Hematopoietic multipotent progenitor cell (in vitro differentiated cells): ENCODE results near the gene SMAD4. TPM values are rescaled to one million over a fixed set of nuclear protein-coding genes. Genes with fewer than 3 reads are reported as not detected.
A peak's percentile ranks its signal among the peaks of the same experiment; 100 is the strongest.
"Not testable (repeated sequence)": the region's sequence is repeated elsewhere in the genome, so short reads cannot be mapped to it uniquely, and the experiment has no call there.

ENCODE experiments used
- DNase-seq, 3 donors: peaks; one replicate each; pipeline ENCODE4 v3.0.0-alpha.2; 2011 to 2015; ENCODE audit warnings: low read depth in 2 of 3, low spot score in 2 of 3
- total RNA-seq: library from RNA; depleted of rRNA; stranded (reverse); fragments of >200 nt; gene quantifications from one replicate; pipeline ENCODE4 v1.2.3, GENCODE V29; 2012

The SMAD4 gene
- total RNA-seq, 1 donor = 163 TPM

DNA sequence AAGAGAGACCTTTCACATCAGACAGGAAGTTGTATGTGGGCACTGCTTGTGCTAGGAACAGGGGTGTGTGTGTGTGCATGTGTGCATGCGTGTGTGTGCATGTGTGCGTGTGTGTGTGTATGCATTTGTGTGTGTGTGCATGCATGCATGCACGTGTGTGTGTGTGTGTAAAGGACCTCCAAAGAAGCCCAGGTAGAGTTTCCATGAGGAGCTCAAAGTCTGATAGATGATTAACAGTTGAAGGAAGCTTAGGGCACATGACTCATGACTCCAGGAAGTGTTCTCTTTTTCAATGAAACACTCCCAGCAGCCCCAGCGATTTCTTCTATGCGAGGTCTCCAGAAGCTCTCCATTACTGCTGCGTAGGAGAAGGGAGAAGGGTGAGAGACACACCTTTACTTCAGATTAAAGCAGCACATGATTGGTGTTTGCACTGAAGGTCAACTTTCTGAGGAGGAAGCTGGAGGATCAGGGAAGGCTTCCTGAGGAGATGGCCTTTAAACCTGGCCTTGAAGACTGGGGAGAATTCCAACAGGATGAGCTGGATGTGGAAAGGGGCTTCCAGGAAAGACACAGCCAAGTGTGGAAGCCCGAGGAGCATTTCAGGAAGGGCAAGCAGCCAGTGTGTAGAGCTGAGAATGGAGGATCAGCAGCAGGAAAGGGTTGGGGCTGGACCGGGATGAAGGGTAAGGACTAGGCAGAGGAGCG, 77.7 kb downstream of the SMAD4 start:
- no peak for DNase-seq

DNA sequence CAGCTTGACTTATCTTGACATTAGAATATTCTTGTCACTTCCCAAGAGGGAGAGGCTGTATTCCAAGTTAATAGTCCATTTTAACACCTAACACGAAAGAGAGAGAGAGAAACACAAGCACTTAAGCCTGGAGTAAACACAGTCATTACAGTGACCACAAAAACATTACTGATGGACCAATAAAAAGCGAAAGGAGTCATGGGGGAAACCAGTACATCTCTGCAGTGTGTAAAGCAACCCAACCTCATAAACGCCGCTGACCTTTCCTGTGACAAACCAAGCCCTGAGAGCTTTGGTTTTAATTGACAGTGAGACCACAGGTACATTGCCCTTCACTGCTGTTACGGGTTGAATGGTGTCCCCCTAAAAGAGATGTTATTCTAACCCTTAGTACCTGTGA, 78.3 kb downstream of the SMAD4 start:
- no peak for DNase-seq

DNA sequence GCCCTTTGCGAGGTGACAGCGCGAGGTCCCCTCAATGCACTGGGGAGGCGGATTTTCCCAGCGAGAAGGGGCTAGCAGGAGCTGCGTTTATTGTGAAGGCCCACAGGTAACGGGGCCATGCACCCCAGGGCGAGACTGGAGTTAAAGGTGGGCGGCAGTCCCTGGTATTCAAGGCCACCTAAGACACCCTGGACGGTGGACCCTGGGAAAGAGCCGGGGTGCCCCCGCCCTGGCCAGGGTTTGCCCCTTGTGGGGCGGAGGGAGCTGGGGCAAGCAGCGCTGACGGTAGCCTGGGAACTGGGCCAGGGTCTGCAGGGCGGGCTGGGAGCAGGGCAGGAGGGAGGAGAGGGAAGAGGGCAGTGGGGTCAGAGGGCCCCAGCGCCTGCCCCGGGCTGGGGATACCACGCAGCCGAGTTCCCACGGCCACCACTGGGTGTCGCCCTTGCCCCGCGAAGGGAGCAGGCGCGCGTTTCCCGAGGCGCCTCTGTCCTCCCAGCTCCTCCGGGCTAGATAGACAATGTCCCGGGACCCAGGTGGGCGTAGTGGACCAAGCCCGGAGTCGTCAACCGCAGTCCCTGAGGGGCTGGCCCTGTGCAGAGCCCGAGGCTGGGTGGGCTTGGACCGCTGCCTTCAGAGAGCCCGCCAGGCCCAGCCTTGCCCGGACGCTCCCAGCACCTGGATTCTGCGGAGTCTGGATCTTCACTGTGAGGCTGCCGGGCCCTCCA, 80.2 kb downstream of the SMAD4 start:
- peak; percentile 29 to 50 (median 31) for DNase-seq

DNA sequence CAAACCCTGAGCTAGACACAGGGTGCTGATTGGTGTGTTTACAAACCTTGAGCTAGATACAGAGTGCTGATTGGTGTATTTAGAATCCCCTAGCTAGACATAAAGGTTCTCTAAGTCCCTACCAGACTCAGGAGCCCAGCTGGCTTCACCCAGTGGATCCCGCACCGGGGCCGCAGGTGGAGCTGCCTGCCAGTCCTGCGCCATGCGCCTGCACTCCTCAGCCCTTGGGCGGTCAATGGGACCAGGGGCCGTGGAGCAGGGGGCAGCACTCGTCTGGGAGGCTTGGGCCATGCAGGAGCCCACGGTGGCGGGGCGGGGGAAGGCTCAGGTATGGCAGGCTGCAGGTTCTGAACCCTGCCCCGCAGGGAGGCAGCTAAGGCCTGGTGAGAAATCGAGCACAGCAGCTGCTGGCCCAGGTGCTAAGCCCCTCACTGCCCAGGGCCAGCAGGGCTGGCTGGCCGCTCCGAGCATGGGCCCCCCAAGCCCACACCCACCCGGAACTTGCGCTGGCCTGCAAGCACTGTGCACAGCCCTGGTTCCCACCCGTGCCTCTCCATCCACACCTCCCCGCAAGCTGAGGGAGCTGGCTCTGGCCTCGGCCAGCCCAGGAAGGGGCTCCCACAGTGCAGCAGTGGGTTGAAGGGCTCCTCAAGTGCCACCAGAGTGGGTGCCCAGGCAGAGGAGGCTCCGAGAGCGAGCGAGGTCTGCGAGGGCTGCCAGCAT, 81.8 kb downstream of the SMAD4 start:
- not testable (repeated sequence) for DNase-seq

DNA sequence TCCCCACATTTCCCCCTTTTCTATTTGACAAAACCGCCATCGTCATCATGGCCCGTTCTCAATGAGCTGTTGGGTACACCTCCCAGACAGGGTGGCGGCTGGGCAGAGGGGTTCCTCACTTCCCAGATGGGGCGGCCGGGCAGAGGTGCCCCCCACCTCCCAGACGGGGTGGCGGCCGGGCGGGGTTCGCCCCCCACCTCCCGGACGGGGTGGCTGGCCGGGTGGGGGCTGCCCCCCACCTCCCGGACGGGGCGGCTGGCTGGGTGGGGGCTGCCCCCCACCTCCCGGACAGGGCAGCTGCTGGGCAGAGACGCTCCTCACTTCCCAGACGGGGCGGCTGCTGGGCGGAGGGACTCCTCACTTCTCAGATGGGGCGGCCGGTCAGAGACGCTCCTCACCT, 87.0 kb downstream of the SMAD4 start:
- DNase-seq = not testable (repeated sequence)

DNA sequence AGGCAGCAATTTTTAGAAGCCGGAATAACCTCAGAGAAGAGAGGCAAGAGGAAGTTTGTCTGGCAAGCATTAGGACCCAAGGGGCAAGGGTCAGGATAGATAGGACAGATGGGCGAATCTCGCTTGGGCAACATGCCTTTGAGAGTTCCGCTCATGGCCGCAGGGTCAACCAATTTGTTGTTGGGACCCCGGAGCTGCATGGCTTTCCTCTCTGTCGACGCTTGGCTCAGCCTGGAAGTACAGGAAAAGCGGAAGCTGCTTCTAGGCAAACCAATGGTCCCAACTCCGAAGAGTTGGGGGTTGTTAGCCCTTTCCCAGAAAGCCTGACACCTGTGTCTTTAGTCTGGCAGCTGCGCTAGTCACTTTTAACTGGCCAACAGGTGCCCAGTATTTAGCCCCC, 89.5 kb downstream of the SMAD4 start:
- DNase-seq = not testable (repeated sequence)

DNA sequence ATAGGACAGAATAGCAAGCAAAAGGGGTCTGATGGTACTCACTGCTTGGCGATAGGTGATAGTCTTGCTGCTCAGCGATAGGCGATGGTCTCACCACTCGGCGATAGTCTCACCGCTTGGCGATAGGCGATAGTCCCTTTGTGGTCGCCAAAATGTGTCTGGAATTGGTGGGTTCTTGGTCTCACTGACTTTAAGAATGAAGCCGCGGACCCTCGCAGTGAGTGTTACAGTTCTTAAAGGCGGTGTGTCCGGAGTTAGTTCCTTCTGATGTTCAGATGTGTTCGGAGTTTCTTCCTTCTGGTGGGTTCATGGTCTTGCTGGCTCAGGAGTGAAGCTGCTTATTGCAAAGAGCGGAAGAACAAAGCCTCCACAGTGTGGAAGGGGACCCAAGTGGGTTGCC, 90.0 kb downstream of the SMAD4 start:
- DNase-seq = not testable (repeated sequence)

DNA sequence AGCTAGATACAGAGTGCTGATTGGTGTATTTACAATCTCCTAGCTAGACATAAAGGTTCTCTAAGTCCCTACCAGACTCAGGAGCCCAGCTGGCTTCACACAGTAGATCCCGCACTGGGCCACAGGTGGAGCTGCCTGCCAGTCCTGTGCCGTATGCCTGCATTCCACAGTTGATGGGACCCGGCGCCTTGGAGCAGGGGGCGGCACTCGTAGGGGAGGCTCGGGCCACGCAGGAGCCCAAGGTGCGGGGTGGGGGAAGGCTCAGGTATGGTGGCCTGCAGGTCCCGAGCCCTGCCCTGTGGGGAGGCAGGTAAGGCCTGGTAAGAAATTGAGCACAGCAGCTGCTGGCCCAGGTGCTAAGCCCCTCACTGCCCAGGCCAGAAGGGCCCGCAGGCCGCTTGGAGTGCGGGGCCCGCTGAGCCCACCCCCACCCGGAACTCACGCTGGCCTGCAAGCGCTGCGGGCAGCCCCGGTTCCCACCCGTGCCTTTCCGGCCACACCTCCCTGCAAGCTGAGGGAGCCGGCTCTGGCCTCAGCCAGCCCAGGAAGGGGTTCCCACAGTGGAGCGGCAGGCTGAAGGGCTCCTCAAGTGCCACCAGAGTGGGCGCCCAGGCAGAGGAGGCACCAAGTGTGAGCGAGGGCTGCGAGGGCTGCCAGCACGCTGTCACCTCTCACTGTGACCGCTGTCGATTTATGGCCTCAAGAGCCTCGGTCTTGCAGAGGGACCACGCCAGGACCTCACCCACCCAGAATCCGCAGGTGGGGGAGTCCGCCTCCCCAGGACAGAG, 91.0 kb downstream of the SMAD4 start:
- DNase-seq = no peak

DNA sequence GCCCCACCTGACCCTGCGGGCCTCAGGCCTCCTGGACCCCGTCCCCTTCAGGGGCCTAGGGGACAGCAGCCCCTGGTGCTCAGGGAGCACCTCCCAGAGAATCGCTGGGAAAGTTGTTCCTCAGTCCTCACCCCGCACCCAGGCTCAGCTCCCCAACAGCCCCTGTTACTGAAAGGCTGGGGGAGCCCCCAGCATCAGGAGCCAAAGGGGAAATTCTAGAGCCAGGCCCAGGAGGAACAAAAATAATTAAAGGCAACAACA, 91.5 kb downstream of the SMAD4 start:
- no peak for DNase-seq

DNA sequence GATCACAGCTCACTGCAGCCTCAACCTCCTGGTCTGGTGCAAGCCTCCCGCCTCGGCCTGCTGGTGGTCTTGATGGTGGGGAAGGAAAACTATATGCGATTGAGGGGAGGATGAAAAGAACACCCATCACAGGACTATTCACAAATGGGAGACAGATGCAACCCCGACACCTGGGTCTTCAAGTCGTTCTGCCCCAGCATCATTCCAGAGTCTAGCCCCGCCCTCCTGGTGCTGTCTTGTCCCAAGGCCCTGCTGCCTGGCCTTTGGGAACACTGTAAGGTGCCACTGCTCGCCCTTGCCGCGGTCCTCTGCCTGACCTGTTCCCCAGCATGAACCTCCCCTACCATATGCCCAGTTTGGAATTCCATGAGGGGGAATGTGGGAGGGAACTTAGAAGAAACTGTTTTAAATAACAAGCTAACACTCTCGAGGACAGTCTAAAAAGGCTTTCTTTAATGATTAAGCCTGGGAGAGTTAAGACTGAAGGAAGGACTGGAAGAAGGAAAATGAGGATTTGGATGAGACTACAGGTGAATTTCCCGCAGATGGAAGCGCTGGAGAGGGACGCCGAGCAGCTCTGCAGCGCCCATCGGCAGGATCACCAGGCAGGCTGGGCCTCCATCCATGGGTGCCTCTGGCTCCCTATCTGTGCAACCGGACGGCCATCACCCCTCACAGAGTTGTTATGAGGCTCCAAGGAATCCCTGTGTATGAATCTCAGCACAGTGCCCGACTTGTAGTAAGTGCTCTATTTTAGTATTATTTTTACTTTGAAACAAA, 92.4 kb downstream of the SMAD4 start:
- DNase-seq = no peak

DNA sequence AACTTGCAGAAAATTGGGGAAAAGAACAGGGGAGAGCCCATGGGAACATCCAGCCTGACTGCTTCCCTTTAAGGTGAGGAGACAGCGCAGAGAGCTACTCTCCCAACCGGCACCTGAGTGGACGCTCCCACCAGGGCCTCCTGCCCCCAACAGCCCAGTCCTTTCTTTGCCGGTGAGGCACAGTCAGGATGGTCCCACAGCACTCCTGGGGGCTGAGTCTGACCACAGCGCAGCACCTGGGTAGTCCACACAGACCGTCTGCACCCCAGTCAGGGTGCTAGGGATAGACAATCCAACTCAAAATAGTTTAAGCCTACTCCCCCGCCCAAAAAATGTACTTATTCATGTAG, 93.0 kb downstream of the SMAD4 start:
- DNase-seq = no peak

DNA sequence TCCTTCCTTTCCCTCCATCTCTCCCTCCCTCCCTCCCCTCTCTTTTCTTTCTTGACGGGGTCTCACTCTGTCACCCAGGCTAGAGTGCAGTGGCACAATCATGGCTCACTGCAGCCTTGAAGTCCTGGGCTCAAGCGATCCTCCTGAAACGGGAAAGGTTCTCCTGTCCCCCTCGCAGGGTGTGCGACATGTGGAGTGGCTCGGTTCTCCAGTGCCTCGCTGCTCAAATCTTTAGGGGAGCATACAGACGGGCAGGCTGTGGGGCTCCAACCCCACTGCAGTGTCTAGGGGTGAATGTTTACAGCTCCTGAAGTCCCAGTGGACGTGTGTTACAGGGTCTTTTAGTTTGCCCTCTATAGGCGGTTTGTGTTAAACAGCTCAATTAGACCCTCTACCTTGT, 93.5 kb downstream of the SMAD4 start:
- DNase-seq = no peak

DNA sequence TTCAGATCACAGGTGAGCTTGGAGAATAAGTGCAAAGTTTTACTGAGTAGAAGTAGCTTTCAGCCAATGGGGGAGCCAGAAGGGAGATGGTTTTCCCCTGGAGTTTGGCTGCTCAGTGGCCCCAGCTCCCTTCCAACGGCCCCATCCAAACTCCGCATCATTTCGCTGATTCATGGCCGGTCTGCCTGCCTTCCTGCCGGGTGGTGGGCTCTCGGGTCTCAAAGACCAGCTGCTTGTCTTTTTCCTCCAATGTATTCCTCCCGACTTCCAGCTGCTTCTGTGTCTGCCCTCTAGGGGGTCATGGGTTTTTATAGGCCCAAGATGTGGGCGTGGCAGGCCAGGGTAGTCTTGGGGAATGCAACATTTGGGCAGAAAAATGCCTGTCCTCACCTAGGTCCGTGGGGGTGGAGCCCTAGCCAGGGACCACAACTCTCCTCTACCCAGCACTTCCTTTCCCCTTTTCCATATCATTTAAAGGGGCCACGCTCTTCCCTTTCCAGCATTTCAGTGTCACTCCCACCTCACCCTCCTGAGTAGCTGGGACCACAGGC, 94.0 kb downstream of the SMAD4 start:
- DNase-seq = no peak

DNA sequence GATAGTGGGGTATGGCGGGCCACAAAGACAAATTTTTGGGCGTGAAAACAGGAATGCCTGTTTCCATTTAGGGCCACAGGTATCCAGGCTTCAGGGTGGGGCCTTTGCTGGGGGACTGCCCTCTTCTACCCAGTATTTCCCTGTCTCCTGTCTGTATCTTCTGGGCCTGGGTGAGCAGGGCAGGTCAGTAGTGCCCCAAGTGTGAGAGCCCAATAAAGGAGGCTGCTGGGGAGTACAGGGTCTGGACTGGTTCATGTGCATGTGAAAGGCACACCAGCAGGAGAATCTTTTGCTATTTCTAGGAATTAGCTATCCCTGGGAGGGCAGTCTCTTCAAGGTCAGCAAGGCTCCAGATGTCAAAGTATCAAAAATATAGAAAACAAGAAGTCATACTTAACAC, 96.0 kb downstream of the SMAD4 start:
- DNase-seq = no peak

DNA sequence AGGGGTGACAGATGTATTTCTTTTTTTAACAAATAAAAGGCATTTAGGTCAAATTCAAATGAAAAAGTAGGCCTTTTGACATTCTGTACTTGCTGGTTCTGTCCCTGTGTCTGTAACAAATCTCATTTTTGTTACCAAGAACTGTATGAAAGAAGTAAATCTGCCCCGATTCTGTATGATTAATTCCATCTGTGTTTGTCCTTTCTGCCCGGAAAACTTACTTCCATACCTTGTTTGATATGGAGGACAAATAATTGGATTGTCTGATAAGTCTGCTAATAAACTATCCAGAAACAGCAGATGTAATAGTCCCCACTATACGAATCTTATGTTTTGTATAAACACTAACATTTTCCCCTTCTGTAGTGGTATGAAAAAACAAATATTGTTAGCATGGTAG, 97.7 kb downstream of the SMAD4 start:
- no peak for DNase-seq

DNA sequence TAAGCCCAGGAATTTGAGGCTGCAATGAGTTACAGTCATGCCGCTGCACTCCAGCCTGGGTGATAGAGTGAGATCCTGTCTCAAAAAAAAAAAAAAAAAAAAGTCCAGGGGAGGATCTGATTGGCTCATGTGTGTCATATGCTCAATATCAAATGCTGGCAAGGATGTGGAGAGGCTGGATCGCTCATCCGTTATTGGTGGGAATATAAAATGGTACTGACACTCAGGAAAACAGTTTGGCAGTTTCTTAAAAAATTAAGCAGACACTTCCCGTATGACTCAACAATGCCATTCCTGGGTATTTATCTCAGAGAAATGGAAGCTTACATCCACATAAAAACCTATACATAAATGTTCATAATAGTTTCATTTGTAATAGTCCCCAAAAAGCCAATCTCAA, 98.5 kb downstream of the SMAD4 start:
- DNase-seq = no peak

DNA sequence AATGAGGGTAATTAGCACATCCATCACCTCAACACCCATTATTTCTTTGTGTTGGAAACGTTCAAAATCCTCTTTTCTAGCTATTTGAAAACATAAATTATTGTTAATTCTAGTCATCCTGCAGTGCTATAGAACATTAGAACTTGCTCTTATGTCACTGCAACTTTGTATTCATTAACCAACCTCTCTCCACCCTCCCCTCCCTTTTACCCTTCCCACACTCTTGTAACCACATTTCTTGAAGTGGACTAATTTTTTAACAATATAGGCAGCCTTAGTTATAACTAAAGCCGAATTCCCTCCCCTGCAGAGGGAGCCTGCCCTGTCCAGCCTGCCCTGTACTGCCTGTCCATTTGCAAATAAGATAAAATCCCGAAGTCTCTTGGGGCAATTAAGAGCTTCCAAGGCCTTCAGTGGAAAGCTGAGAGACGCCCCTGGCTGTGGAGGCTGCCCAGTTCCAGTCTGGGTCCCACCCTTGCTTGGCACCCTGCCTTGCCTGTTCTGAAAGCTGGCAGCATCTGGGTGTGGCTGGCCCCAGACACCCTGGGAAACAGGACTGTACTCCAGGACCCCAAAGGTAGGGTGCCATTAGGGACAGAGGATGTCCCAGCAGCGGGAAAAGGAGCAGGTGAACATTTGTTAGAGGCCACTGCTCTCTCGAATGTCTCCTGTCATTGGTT, 102.4 kb downstream of the SMAD4 start:
- DNase-seq = no peak

DNA sequence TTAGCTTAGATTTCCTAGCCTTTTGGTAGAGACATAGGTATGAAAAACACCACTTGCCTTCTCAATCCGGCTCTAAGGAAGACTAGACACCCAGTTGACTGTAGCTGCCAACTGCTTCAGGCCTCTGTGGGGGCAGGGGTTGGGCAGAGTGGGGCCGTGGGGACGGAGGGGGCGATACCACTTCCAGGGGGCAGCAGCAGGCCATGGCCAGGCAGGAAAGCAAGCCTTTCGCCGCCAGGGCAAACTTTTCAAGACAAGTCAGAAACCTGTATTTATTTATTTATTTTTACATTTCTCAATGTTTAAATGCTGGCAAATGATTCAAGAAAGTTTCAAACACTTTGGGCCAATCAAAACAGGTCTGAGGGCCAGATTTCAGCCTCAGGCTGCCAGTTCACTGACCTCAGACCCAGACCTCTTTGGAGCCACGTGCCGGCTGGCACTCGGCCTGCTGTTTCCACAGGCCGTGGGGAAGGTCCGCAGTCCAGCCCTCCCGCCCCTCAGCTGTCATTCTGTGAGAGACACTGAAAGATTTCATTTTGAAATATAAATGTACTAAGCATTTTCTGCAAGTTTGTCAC, 103.7 kb downstream of the SMAD4 start:
- no peak for DNase-seq
